ENCODE data around the gene KLK4.

The KLK4 gene

GRCh38 chr19:50908336-50908735 lies 2.9 kb downstream of the KLK4 start:
- peaks cover 0 to 75% of the 10 kb centered on the region in 2 experiments for H3K27me3 ChIP-seq (ENCODE audit: control insufficient read depth in 1 of 2, insufficient read depth in 1 of 2, low read length in 2 of 2)
- H2AFZ ChIP-seq (ENCODE audit: low read depth, low read length): no peak overlapping the region
- WGBS: 80% methylated on average over 25 of the region's 25 CpGs
- H2BK120ac ChIP-seq (ENCODE audit: low read depth, low read length): no peak overlapping the region
- H3K4me2 ChIP-seq (ENCODE audit: low read length, poor library complexity, severe bottlenecking): no peak overlapping the region
- H3K4me3 ChIP-seq (ENCODE audit: insufficient read depth in 1 of 2, low read depth in 1 of 2, low read length in 2 of 2): no peak overlapping the region
- no peak overlapping the region for H3K4ac ChIP-seq (ENCODE audit: low read depth in 1 of 2, low read length in 2 of 2)
- no peak overlapping the region for H2BK15ac ChIP-seq (ENCODE audit: low read depth, poor library complexity, severe bottlenecking)
- H3K18ac ChIP-seq (ENCODE audit: low read depth in 1 of 2, low read length in 2 of 2): no peak overlapping the region
- H2BK5ac ChIP-seq (ENCODE audit: low read depth, low read length, poor library complexity, severe bottlenecking): no peak overlapping the region
- H3K27ac ChIP-seq (ENCODE audit: low read length, poor library complexity, severe bottlenecking): no peak overlapping the region
- no peak overlapping the region for H3K14ac ChIP-seq (ENCODE audit: low read length in 2 of 2)
- H3K9me3 ChIP-seq (ENCODE audit: control insufficient read depth, low read length): no peaks in the 10 kb centered on the region
- no peak for DNase-seq
- no peak overlapping the region for H3K9ac ChIP-seq (ENCODE audit: low read length)
- no peak overlapping the region for H3K23ac ChIP-seq (ENCODE audit: low read length in 2 of 2)
- H2AK5ac ChIP-seq (ENCODE audit: low read length, severe bottlenecking): no peak overlapping the region
- H2BK12ac ChIP-seq (ENCODE audit: low read length in 2 of 2): no peak overlapping the region
- no peaks in the 10 kb centered on the region for H3K4me1 ChIP-seq (ENCODE audit: control insufficient read depth, insufficient read depth, low read depth, low read length)
- H3K79me1 ChIP-seq (replicated peaks; ENCODE audit: low read length, poor library complexity, severe bottlenecking): no peaks in the 10 kb centered on the region
- no peaks in the 10 kb centered on the region for H3K36me3 ChIP-seq (ENCODE audit: control insufficient read depth in 1 of 2, insufficient read depth in 2 of 2, low read depth in 1 of 2, low read length in 2 of 2)
- no peak overlapping the region for H4K91ac ChIP-seq (ENCODE audit: low read length)
- H4K8ac ChIP-seq (ENCODE audit: low read length): no peak overlapping the region

DNA sequence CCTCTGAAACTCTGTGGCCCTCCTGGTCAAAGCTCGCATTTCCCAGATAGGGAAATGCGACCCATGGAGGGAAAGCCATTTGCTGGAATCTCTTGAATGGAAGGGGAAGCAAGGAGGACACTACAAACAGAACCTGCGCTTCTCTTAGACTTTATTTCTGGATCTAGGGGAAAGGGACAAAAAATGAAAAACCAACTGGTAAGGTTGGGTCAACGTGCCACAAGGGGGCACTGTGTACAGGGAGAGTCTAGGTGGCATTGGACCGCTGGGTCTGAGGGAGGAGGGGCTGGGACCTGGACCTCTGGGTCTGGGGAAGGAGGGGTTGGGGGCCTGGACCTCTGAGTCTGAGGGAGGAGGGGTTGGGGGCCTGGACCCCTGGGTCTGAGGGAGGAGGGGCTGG lies 5.0 kb downstream of the KLK4 start:
- no peak overlapping the region for H3K4ac ChIP-seq (ENCODE audit: low read depth in 1 of 2, low read length in 2 of 2)
- no peak overlapping the region for H3K23ac ChIP-seq (ENCODE audit: low read length in 2 of 2)
- H2AFZ ChIP-seq (ENCODE audit: low read depth, low read length): no peak overlapping the region
- DNase-seq: no peak
- H3K27ac ChIP-seq (ENCODE audit: low read length, poor library complexity, severe bottlenecking): no peak overlapping the region
- H4K8ac ChIP-seq (ENCODE audit: low read length): no peak overlapping the region
- 18% methylated on average over 5 of the region's 5 CpGs for WGBS
- no peak overlapping the region for H3K4me3 ChIP-seq (ENCODE audit: insufficient read depth in 1 of 2, low read depth in 1 of 2, low read length in 2 of 2)
- no peak overlapping the region for H2AK5ac ChIP-seq (ENCODE audit: low read length, severe bottlenecking)
- H3K27me3 ChIP-seq (ENCODE audit: control insufficient read depth in 1 of 2, insufficient read depth in 1 of 2, low read length in 2 of 2): peaks cover 0 to 59% of the 10 kb centered on the region in 2 experiments
- no peaks in the 10 kb centered on the region for H3K4me1 ChIP-seq (ENCODE audit: control insufficient read depth, insufficient read depth, low read depth, low read length)
- no peak overlapping the region for H3K4me2 ChIP-seq (ENCODE audit: low read length, poor library complexity, severe bottlenecking)
- H3K9me3 ChIP-seq (ENCODE audit: control insufficient read depth, low read length): no peaks in the 10 kb centered on the region
- H2BK120ac ChIP-seq (ENCODE audit: low read depth, low read length): no peak overlapping the region
- no peak overlapping the region for H2BK5ac ChIP-seq (ENCODE audit: low read depth, low read length, poor library complexity, severe bottlenecking)
- H2BK12ac ChIP-seq (ENCODE audit: low read length in 2 of 2): no peak overlapping the region
- no peaks in the 10 kb centered on the region for H3K36me3 ChIP-seq (ENCODE audit: control insufficient read depth in 1 of 2, insufficient read depth in 2 of 2, low read depth in 1 of 2, low read length in 2 of 2)
- no peak overlapping the region for H3K9ac ChIP-seq (ENCODE audit: low read length)
- no peak overlapping the region for H2BK15ac ChIP-seq (ENCODE audit: low read depth, poor library complexity, severe bottlenecking)
- no peak overlapping the region for H4K91ac ChIP-seq (ENCODE audit: low read length)
- H3K18ac ChIP-seq (ENCODE audit: low read depth in 1 of 2, low read length in 2 of 2): no peak overlapping the region
- no peak overlapping the region for H3K14ac ChIP-seq (ENCODE audit: low read length in 2 of 2)
- no peaks in the 10 kb centered on the region for H3K79me1 ChIP-seq (replicated peaks; ENCODE audit: low read length, poor library complexity, severe bottlenecking)

GRCh38 chr19:50902640-50903039 lies 8.6 kb downstream of the KLK4 start:
- H3K36me3 ChIP-seq (ENCODE audit: control insufficient read depth in 1 of 2, insufficient read depth in 2 of 2, low read depth in 1 of 2, low read length in 2 of 2): no peaks in the 10 kb centered on the region
- H2AK5ac ChIP-seq (ENCODE audit: low read length, severe bottlenecking): no peak overlapping the region
- H4K91ac ChIP-seq (ENCODE audit: low read length): no peak overlapping the region
- no peak for DNase-seq
- H3K27me3 ChIP-seq (ENCODE audit: control insufficient read depth in 1 of 2, insufficient read depth in 1 of 2, low read length in 2 of 2): peaks cover 0 to 25% of the 10 kb centered on the region in 2 experiments
- H2AFZ ChIP-seq (ENCODE audit: low read depth, low read length): no peak overlapping the region
- no peak overlapping the region for H3K4me2 ChIP-seq (ENCODE audit: low read length, poor library complexity, severe bottlenecking)
- WGBS: 65% methylated on average over 2 of the region's 4 CpGs
- H3K79me1 ChIP-seq (replicated peaks; ENCODE audit: low read length, poor library complexity, severe bottlenecking): no peaks in the 10 kb centered on the region
- H2BK15ac ChIP-seq (ENCODE audit: low read depth, poor library complexity, severe bottlenecking): no peak overlapping the region
- H3K14ac ChIP-seq (ENCODE audit: low read length in 2 of 2): no peak overlapping the region
- no peak overlapping the region for H2BK120ac ChIP-seq (ENCODE audit: low read depth, low read length)
- no peak overlapping the region for H3K27ac ChIP-seq (ENCODE audit: low read length, poor library complexity, severe bottlenecking)
- no peak overlapping the region for H3K18ac ChIP-seq (ENCODE audit: low read depth in 1 of 2, low read length in 2 of 2)
- no peak overlapping the region for H2BK5ac ChIP-seq (ENCODE audit: low read depth, low read length, poor library complexity, severe bottlenecking)
- H3K9ac ChIP-seq (ENCODE audit: low read length): no peak overlapping the region
- H3K9me3 ChIP-seq (ENCODE audit: control insufficient read depth, low read length): no peaks in the 10 kb centered on the region
- no peaks in the 10 kb centered on the region for H3K4me1 ChIP-seq (ENCODE audit: control insufficient read depth, insufficient read depth, low read depth, low read length)
- H4K8ac ChIP-seq (ENCODE audit: low read length): no peak overlapping the region
- H3K23ac ChIP-seq (ENCODE audit: low read length in 2 of 2): no peak overlapping the region
- H3K4me3 ChIP-seq (ENCODE audit: insufficient read depth in 1 of 2, low read depth in 1 of 2, low read length in 2 of 2): no peak overlapping the region
- H2BK12ac ChIP-seq (ENCODE audit: low read length in 2 of 2): no peak overlapping the region
- H3K4ac ChIP-seq (ENCODE audit: low read depth in 1 of 2, low read length in 2 of 2): no peak overlapping the region

GRCh38 chr19:50899569-50899968 lies 11.6 kb downstream of the KLK4 start:
- H3K23ac ChIP-seq (ENCODE audit: low read length in 2 of 2): no peak overlapping the region
- no peak overlapping the region for H2BK12ac ChIP-seq (ENCODE audit: low read length in 2 of 2)
- no peaks in the 10 kb centered on the region for H3K4me1 ChIP-seq (ENCODE audit: control insufficient read depth, insufficient read depth, low read depth, low read length)
- H2BK15ac ChIP-seq (ENCODE audit: low read depth, poor library complexity, severe bottlenecking): no peak overlapping the region
- no peak overlapping the region for H4K91ac ChIP-seq (ENCODE audit: low read length)
- no peak overlapping the region for H3K18ac ChIP-seq (ENCODE audit: low read depth in 1 of 2, low read length in 2 of 2)
- H3K4ac ChIP-seq (ENCODE audit: low read depth in 1 of 2, low read length in 2 of 2): no peak overlapping the region
- no peak overlapping the region for H2BK5ac ChIP-seq (ENCODE audit: low read depth, low read length, poor library complexity, severe bottlenecking)
- no peak overlapping the region for H3K4me2 ChIP-seq (ENCODE audit: low read length, poor library complexity, severe bottlenecking)
- H2AK5ac ChIP-seq (ENCODE audit: low read length, severe bottlenecking): no peak overlapping the region
- H2AFZ ChIP-seq (ENCODE audit: low read depth, low read length): no peak overlapping the region
- WGBS: 58% methylated on average over 3 of the region's 3 CpGs
- H3K9ac ChIP-seq (ENCODE audit: low read length): no peak overlapping the region
- H4K8ac ChIP-seq (ENCODE audit: low read length): no peak overlapping the region
- H2BK120ac ChIP-seq (ENCODE audit: low read depth, low read length): no peak overlapping the region
- peaks cover 0 to 4% of the 10 kb centered on the region in 2 experiments for H3K27me3 ChIP-seq (ENCODE audit: control insufficient read depth in 1 of 2, insufficient read depth in 1 of 2, low read length in 2 of 2)
- H3K36me3 ChIP-seq (ENCODE audit: control insufficient read depth in 1 of 2, insufficient read depth in 2 of 2, low read depth in 1 of 2, low read length in 2 of 2): no peaks in the 10 kb centered on the region
- H3K9me3 ChIP-seq (ENCODE audit: control insufficient read depth, low read length): no peaks in the 10 kb centered on the region
- no peaks in the 10 kb centered on the region for H3K79me1 ChIP-seq (replicated peaks; ENCODE audit: low read length, poor library complexity, severe bottlenecking)
- no peak overlapping the region for H3K27ac ChIP-seq (ENCODE audit: low read length, poor library complexity, severe bottlenecking)
- no peak overlapping the region for H3K4me3 ChIP-seq (ENCODE audit: insufficient read depth in 1 of 2, low read depth in 1 of 2, low read length in 2 of 2)
- H3K14ac ChIP-seq (ENCODE audit: low read length in 2 of 2): no peak overlapping the region
- no peak for DNase-seq

All from mesenchymal stem cell (in vitro differentiated cells and primary cell).